WTC11 (cell line): Measurements from ENCODE around the gene TRABD2A. TPM values are rescaled to one million over a fixed set of nuclear protein-coding genes. Genes with fewer than 3 reads are reported as not detected.

ENCODE experiments used
- ATAC-seq: fragments of 200-7000 bp; cut with Tn5 transposase; 2 replicates; pipeline ENCODE4 v1.10.0; 2021; ENCODE audit warnings: mild to moderate bottlenecking, moderate library complexity
- CTCF ChIA-PET: fragments of 300-600 bp; sonication (Branson Sonifier 250); formaldehyde crosslinking; loops from one replicate; lab custom pipeline; 2021; ENCODE audit warnings: antibody characterized with exemption; lab: Charles Lee
- POLR2A ChIA-PET: fragments of 350-600 bp; sonication (Branson Sonifier 250); formaldehyde crosslinking; loops from one replicate; lab custom pipeline; 2021; ENCODE audit warnings: antibody characterized with exemption; lab: Charles Lee
- DNase-seq: peaks from one replicate; pipeline ENCODE4 v3.0.0; 2021; ENCODE audit warnings: low spot score
- H3K27ac Mint-ChIP-seq: 2 replicates; pipeline ENCODE4 v1.8.0; 2021; ENCODE audit warnings: mixed read lengths
- H3K27me3 Mint-ChIP-seq: 2 replicates; pipeline ENCODE4 v1.8.0; 2021; ENCODE audit warnings: low read depth, mild to moderate bottlenecking, moderate library complexity, mixed read lengths
- H3K36me3 Mint-ChIP-seq: 2 replicates; pipeline ENCODE4 v1.8.0; 2021; ENCODE audit warnings: mixed read lengths
- H3K4me1 Mint-ChIP-seq: 2 replicates; pipeline ENCODE4 v1.8.0; 2022; ENCODE audit warnings: mixed read lengths
- H3K4me3 Mint-ChIP-seq: 2 replicates; pipeline ENCODE4 v1.8.0; 2021; ENCODE audit warnings: mild to moderate bottlenecking, moderate library complexity, mixed read lengths
- H3K9me3 Mint-ChIP-seq: 2 replicates; pipeline ENCODE4 v1.8.0; 2021; ENCODE audit warnings: mixed read lengths
- CREM ChIP-seq: sonication (generic); formaldehyde crosslinking; IDR thresholded peaks from 2 replicates; pipeline ENCODE4 v1.8.1; 2022; ENCODE audit warnings: mild to moderate bottlenecking, missing genetic modification reagents, moderate library complexity
- GTF2I ChIP-seq: fragments of 250-450 bp; sonication (Bioruptor Pico); conservative IDR thresholded peaks from 2 replicates; pipeline ENCODE4 v1.4.0; 2021; ENCODE audit warnings: mild to moderate bottlenecking
- HMGA2 ChIP-seq: fragments of 250-450 bp; sonication (Bioruptor Pico); IDR thresholded peaks from 2 replicates; pipeline ENCODE4 v1.4.0; 2021; ENCODE audit warnings: mild to moderate bottlenecking, moderate library complexity
- IRF2 ChIP-seq: sonication (generic); formaldehyde crosslinking; IDR thresholded peaks from 2 replicates; pipeline ENCODE4 v1.8.0; 2022; ENCODE audit warnings: low read depth, missing genetic modification reagents, borderline replicate concordance
- MXD4 ChIP-seq: fragments of 250-450 bp; sonication (Bioruptor Pico); IDR thresholded peaks from 2 replicates; pipeline ENCODE4 v1.8.0; 2021; ENCODE audit warnings: mild to moderate bottlenecking, moderate library complexity, borderline replicate concordance
- OVOL2 ChIP-seq: fragments of 250-450 bp; sonication (Bioruptor Pico); IDR thresholded peaks from 2 replicates; pipeline ENCODE4 v1.9.0; 2021; ENCODE audit warnings: mild to moderate bottlenecking, borderline replicate concordance
- TCF7 ChIP-seq: sonication (generic); formaldehyde crosslinking; IDR thresholded peaks from 2 replicates; pipeline ENCODE4 v1.8.0; 2022; ENCODE audit warnings: mild to moderate bottlenecking, low read depth, missing genetic modification reagents, moderate library complexity
- total RNA-seq: library from RNA; stranded (reverse); gene quantifications from 3 replicates; pipeline ENCODE4 v1.2.3, GENCODE V29; 2021
- TF ChIP-seq, protein P1 (sequence below): sonication (generic); formaldehyde crosslinking; IDR thresholded peaks from 2 replicates; pipeline ENCODE4 v1.8.0; 2023; ENCODE audit warnings: missing genetic modification reagents, mild to moderate bottlenecking, borderline replicate concordance
- TF ChIP-seq, protein P2 (sequence below): fragments of 250-450 bp; sonication (Bioruptor Pico); IDR thresholded peaks from 2 replicates; pipeline ENCODE4 v1.9.0; 2021; ENCODE audit warnings: mild to moderate bottlenecking, borderline replicate concordance
- TF ChIP-seq, protein P3 (sequence below): fragments of 250-450 bp; sonication (Bioruptor Pico); IDR thresholded peaks from 2 replicates; pipeline ENCODE4 v1.9.0; 2021; ENCODE audit warnings: mild to moderate bottlenecking
- TF ChIP-seq, protein P4 (sequence below): sonication (generic); formaldehyde crosslinking; IDR thresholded peaks from 2 replicates; pipeline ENCODE4 v1.8.0; 2022; ENCODE audit warnings: mild to moderate bottlenecking, missing genetic modification reagents
- TF ChIP-seq, protein P5 (sequence below): sonication (generic); formaldehyde crosslinking; IDR thresholded peaks from 2 replicates; pipeline ENCODE4 v1.8.1; 2023; ENCODE audit warnings: mild to moderate bottlenecking, moderate library complexity, missing genetic modification reagents

The TRABD2A gene
- total RNA-seq, 1 experiment from 2014 or later, result 12.1 TPM

DNA sequence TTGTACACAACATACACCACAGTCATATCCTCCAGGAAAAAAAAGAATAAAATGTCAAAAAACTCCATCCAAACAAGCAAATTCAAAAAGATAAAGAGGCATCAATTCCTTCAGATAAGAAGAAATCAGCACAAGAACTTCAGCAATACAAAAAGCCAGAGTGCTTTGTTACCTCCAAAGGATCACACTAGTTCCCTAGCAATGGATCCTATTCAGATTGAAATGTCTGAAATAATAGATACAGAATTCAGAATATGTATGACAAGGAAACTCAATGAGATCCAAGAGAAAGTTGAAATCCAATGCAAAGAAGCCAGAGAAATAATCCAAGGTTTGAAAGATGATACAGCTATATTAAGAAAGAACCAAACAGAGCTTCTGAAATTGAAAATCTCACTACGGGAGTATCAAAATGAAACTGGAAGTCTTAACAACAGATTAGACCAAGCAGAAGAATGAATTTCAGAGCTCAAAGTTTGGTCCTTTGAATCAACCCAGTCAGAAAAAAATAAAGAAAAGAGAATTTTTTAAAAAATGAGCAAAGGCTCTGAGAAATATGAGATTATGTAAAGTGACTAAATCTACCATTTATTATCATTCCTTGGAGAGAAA lies 80.6 kb downstream of the TRABD2A start (continued):
- TF ChIP-seq, protein P1, sequence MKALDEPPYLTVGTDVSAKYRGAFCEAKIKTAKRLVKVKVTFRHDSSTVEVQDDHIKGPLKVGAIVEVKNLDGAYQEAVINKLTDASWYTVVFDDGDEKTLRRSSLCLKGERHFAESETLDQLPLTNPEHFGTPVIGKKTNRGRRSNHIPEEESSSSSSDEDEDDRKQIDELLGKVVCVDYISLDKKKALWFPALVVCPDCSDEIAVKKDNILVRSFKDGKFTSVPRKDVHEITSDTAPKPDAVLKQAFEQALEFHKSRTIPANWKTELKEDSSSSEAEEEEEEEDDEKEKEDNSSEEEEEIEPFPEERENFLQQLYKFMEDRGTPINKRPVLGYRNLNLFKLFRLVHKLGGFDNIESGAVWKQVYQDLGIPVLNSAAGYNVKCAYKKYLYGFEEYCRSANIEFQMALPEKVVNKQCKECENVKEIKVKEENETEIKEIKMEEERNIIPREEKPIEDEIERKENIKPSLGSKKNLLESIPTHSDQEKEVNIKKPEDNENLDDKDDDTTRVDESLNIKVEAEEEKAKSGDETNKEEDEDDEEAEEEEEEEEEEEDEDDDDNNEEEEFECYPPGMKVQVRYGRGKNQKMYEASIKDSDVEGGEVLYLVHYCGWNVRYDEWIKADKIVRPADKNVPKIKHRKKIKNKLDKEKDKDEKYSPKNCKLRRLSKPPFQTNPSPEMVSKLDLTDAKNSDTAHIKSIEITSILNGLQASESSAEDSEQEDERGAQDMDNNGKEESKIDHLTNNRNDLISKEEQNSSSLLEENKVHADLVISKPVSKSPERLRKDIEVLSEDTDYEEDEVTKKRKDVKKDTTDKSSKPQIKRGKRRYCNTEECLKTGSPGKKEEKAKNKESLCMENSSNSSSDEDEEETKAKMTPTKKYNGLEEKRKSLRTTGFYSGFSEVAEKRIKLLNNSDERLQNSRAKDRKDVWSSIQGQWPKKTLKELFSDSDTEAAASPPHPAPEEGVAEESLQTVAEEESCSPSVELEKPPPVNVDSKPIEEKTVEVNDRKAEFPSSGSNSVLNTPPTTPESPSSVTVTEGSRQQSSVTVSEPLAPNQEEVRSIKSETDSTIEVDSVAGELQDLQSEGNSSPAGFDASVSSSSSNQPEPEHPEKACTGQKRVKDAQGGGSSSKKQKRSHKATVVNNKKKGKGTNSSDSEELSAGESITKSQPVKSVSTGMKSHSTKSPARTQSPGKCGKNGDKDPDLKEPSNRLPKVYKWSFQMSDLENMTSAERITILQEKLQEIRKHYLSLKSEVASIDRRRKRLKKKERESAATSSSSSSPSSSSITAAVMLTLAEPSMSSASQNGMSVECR (CRISPR knock-in tag), result no peak
- TF ChIP-seq, all 79 proteins: peak for 0

DNA sequence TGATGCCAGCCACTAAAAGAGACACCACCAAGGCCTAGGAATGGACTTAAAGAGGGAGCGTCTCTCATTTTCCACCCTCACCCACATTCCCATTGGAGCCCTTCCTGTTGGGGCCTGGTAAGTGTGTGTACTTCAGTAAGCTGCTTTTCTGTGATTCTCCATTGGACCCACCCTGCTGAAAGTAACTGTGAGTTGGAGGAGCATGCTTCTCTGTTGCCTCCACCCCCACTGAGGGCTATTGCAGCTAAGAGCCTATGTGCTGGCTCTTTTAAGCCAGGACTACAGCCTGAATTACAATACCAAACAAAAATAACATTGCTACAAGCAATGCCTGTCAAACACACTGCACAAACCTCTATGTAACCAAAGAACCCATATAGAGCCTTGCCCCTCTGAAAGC lies 81.1 kb downstream of the TRABD2A start:
- H3K4me3 Mint-ChIP-seq, result no peak overlapping the region; the same call in 1 of the 2 replicates
- peak; percentile 41; the same call in 1 of the 2 replicates for ATAC-seq
- no peak for DNase-seq
- peaks cover 21% of the 10 kb centered on the region for H3K4me1 Mint-ChIP-seq
- H3K36me3 Mint-ChIP-seq, result peaks cover 13% of the 10 kb centered on the region
- ChIA-PET CTCF (interaction anchor here (0.8 to 1.4 kb wide), 2 partner anchors 59 to 83 kb away, joined by 3 to 4 read pairs; no protein-coding TSS in a partner anchor), POLR2A (no interaction called here)
- TF ChIP-seq, protein P2, sequence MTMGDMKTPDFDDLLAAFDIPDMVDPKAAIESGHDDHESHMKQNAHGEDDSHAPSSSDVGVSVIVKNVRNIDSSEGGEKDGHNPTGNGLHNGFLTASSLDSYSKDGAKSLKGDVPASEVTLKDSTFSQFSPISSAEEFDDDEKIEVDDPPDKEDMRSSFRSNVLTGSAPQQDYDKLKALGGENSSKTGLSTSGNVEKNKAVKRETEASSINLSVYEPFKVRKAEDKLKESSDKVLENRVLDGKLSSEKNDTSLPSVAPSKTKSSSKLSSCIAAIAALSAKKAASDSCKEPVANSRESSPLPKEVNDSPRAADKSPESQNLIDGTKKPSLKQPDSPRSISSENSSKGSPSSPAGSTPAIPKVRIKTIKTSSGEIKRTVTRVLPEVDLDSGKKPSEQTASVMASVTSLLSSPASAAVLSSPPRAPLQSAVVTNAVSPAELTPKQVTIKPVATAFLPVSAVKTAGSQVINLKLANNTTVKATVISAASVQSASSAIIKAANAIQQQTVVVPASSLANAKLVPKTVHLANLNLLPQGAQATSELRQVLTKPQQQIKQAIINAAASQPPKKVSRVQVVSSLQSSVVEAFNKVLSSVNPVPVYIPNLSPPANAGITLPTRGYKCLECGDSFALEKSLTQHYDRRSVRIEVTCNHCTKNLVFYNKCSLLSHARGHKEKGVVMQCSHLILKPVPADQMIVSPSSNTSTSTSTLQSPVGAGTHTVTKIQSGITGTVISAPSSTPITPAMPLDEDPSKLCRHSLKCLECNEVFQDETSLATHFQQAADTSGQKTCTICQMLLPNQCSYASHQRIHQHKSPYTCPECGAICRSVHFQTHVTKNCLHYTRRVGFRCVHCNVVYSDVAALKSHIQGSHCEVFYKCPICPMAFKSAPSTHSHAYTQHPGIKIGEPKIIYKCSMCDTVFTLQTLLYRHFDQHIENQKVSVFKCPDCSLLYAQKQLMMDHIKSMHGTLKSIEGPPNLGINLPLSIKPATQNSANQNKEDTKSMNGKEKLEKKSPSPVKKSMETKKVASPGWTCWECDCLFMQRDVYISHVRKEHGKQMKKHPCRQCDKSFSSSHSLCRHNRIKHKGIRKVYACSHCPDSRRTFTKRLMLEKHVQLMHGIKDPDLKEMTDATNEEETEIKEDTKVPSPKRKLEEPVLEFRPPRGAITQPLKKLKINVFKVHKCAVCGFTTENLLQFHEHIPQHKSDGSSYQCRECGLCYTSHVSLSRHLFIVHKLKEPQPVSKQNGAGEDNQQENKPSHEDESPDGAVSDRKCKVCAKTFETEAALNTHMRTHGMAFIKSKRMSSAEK, result no peak
- TF ChIP-seq CREM (CRISPR knock-in tag), result no peak
- TF ChIP-seq, protein P3, sequence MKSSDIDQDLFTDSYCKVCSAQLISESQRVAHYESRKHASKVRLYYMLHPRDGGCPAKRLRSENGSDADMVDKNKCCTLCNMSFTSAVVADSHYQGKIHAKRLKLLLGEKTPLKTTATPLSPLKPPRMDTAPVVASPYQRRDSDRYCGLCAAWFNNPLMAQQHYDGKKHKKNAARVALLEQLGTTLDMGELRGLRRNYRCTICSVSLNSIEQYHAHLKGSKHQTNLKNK (CRISPR knock-in tag), result no peak
- peaks cover 5% of the 10 kb centered on the region; the same call in 1 of the 2 replicates for H3K27me3 Mint-ChIP-seq
- peaks cover 20% of the 10 kb centered on the region for H3K9me3 Mint-ChIP-seq
- H3K27ac Mint-ChIP-seq, result 0 out of 2 replicates have a peak overlapping the region, but pooled peaks have one; percentile 2

DNA sequence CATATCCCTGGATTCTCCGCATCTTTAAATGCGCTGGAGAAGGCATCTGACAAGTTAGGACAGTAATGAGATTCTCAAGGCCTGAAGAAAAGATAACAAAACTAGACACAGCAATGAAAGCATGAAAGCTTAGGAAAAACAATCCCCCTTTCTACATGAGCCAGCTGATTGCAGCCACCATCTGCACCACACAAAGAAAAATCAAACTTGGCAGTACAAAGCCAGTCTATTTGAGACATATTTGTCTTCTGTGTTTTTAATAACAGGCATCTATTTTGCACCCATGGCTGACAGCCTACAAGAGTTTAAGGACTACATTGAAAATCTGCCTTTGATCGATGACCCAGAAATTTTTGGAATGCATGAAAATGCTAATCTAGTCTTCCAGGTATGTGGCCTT lies 83.6 kb downstream of the TRABD2A start:
- TF ChIP-seq, protein P4, sequence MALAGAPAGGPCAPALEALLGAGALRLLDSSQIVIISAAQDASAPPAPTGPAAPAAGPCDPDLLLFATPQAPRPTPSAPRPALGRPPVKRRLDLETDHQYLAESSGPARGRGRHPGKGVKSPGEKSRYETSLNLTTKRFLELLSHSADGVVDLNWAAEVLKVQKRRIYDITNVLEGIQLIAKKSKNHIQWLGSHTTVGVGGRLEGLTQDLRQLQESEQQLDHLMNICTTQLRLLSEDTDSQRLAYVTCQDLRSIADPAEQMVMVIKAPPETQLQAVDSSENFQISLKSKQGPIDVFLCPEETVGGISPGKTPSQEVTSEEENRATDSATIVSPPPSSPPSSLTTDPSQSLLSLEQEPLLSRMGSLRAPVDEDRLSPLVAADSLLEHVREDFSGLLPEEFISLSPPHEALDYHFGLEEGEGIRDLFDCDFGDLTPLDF, result no peak
- TF ChIP-seq MXD4 (no peak), HMGA2 (CRISPR knock-in tag) (no peak), GTF2I (CRISPR knock-in tag) (no peak)
- no peak for ATAC-seq
- Mint-ChIP-seq H3K27ac (no peak overlapping the region), H3K36me3 (peaks cover 7% of the 10 kb centered on the region), H3K27me3 (peaks cover 5% of the 10 kb centered on the region; the same call in 1 of the 2 replicates), H3K4me3 (no peak overlapping the region), H3K9me3 (peaks cover 15% of the 10 kb centered on the region), H3K4me1 (peaks cover 21% of the 10 kb centered on the region)
- ChIA-PET CTCF (interaction anchor here (0.5 to 0.8 kb wide), 2 partner anchors 18 to 61 kb away, joined by 3 read pairs; no protein-coding TSS in a partner anchor), POLR2A (no interaction called here)
- DNase-seq, result no peak

DNA sequence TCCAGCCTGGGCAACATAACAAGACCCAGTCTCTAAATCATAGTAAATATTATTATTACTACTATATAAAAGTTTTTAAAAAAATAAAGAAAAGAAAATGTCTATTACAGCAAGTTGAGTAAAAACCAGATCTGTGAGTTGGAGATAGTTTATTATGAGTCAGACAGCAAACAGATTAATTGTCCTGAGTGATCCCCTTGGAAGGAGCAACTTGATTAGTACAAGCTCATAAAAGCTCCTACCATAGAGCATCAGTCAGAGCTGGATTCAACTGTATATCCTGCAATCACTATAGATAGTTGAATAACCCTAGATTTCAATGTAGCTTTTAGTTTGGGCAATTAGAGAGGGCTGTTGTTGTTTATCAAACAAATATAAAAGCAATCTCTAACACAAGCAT lies 84.1 kb downstream of the TRABD2A start:
- DNase-seq (no peak), ATAC-seq (no peak)
- H3K27me3 Mint-ChIP-seq, result peaks cover under 1% of the 10 kb centered on the region; the same call in 1 of the 2 replicates
- CTCF ChIA-PET, result interaction anchor here (0.5 to 0.8 kb wide), 3 partner anchors 11 to 62 kb away, joined by 3 to 5 read pairs (median 3); no protein-coding TSS in a partner anchor
- H3K4me3 Mint-ChIP-seq, result no peak overlapping the region
- POLR2A ChIA-PET, result no interaction called here
- TF ChIP-seq OVOL2 (CRISPR knock-in tag), result no peak
- TF ChIP-seq, protein P5, sequence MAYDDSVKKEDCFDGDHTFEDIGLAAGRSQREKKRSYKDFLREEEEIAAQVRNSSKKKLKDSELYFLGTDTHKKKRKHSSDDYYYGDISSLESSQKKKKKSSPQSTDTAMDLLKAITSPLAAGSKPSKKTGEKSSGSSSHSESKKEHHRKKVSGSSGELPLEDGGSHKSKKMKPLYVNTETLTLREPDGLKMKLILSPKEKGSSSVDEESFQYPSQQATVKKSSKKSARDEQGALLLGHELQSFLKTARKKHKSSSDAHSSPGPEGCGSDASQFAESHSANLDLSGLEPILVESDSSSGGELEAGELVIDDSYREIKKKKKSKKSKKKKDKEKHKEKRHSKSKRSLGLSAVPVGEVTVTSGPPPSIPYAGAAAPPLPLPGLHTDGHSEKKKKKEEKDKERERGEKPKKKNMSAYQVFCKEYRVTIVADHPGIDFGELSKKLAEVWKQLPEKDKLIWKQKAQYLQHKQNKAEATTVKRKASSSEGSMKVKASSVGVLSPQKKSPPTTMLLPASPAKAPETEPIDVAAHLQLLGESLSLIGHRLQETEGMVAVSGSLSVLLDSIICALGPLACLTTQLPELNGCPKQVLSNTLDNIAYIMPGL (CRISPR knock-in tag), result no peak
- TF ChIP-seq, protein P4, result no peak
- TF ChIP-seq IRF2 (CRISPR knock-in tag), result no peak
- no peak for TF ChIP-seq TCF7
- no peak overlapping the region for H3K27ac Mint-ChIP-seq
- peaks cover 21% of the 10 kb centered on the region for H3K4me1 Mint-ChIP-seq
- H3K9me3 Mint-ChIP-seq, result peaks cover 13% of the 10 kb centered on the region
- peaks cover 2% of the 10 kb centered on the region; the same call in 1 of the 2 replicates for H3K36me3 Mint-ChIP-seq
